Erythroblast (primary cell): ENCODE data around the gene FAS.

Experiments
- GATA1 ChIP-seq: IDR thresholded peaks from 2 replicates; pipeline ENCODE4 v1.6.1; 2011; ENCODE audit warnings: low read depth, mild to moderate bottlenecking, control low read depth, low read length, moderate library complexity
- POLR2A ChIP-seq: IDR thresholded peaks from 2 replicates; pipeline ENCODE4 v1.6.1; 2011; ENCODE audit warnings: mild to moderate bottlenecking, low read length

DNA sequence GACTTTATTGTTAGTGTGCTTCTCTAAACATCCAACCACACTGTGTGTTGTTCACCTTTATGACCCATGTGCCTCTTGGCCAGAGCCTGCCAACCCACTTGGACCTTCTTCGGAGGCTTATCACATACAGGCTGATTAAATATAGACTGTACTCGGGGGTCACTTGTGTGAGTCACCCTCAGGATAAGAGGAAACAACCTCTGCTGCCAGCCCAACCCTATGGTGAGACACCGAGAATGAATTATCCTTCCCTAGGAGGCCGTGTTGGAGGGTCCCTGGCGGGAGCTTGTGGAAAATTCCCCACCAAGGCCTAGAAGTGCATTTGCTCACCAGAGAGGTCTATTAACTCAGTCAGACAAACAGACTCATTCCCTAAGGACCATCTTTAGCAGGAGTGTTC lies 63.0 kb downstream of the FAS start:
- TF ChIP-seq POLR2A (no peak), GATA1 (no peak)
